Lung (tissue), 12 donors: ENCODE measurements around the gene PLXND1. TPM values are rescaled to one million over a fixed set of nuclear protein-coding genes. Genes with fewer than 3 reads are reported as not detected.

Experiments used
- ATAC-seq: fragments of 200-7000 bp; cut with Tn5 transposase; one replicate; pipeline ENCODE4 v1.9.1; 2020; ENCODE audit warnings: moderate number of reproducible peaks; ENCODE audit not compliant: insufficient read depth, low FRiP score
- DNase-seq, 3 donors: peaks; one replicate each; pipeline ENCODE4 v3.0.0-alpha.2; 2013 to 2017
- H3K27ac ChIP-seq, 2 donors: one replicate each; pipeline ENCODE4 v1.5.1; 2013; ENCODE audit warnings: mild to moderate bottlenecking in 2 of 2, moderate library complexity in 2 of 2, control low read depth in 1 of 2, inconsistent platforms in 1 of 2, low read depth in 1 of 2, low read length in 1 of 2
- H3K27me3 ChIP-seq, 3 donors: one replicate each; pipeline ENCODE4 v1.5.1; 2013; ENCODE audit warnings: low read length in 2 of 3; ENCODE audit not compliant: control insufficient read depth in 3 of 3, insufficient read depth in 3 of 3
- H3K36me3 ChIP-seq, 4 donors: one replicate each; pipeline ENCODE4 v1.5.1; 2013; ENCODE audit warnings: low read length in 4 of 4, mild to moderate bottlenecking in 1 of 4, moderate library complexity in 1 of 4; ENCODE audit not compliant: control insufficient read depth in 4 of 4, insufficient read depth in 4 of 4
- H3K4me1 ChIP-seq, 5 donors: one replicate each; pipeline ENCODE4 v1.5.1; 2013; ENCODE audit warnings: low read length in 5 of 5, mild to moderate bottlenecking in 2 of 5, moderate library complexity in 1 of 5; ENCODE audit not compliant: control insufficient read depth in 5 of 5, insufficient read depth in 5 of 5
- H3K4me3 ChIP-seq: one replicate; pipeline ENCODE4 v1.5.1; 2013; ENCODE audit warnings: mild to moderate bottlenecking, control low read depth, moderate library complexity
- H3K9ac ChIP-seq, 2 donors: one replicate each; pipeline ENCODE4 v1.5.1; 2013; ENCODE audit warnings: low read length in 2 of 2, control low read depth in 1 of 2; ENCODE audit not compliant: insufficient read depth in 1 of 2
- H3K9me3 ChIP-seq, 4 donors: one replicate each; pipeline ENCODE4 v1.5.1; 2013; ENCODE audit warnings: low read length in 3 of 4, mild to moderate bottlenecking in 1 of 4, moderate library complexity in 1 of 4; ENCODE audit not compliant: control insufficient read depth in 4 of 4, insufficient read depth in 3 of 4
- WGBS, 2 donors: extraction: QIAGEN DNeasy Blood & Tissue Kit; methylation state at CpG; one replicate each; pipeline ENCODE4 v1.1.7; 2013; 5-methylcytosine and 5-hydroxymethylcytosine counted together
- polyA plus RNA-seq, 2 donors: library from polyadenylated mRNA; stranded (reverse); fragments of 200-250 nt; gene quantifications; one replicate each; pipeline ENCODE4 v1.2.1, GENCODE V29; 2013
- total RNA-seq, 2 donors: library from RNA; depleted of rRNA in 1 of 2; stranded (reverse); fragments of >200 nt in 1 of 2; gene quantifications; one replicate each; pipeline ENCODE4 v1.2.1, GENCODE V29; 2014 to 2021
- TF ChIP-seq, protein P1 (sequence below): IDR thresholded peaks from 2 replicates; pipeline ENCODE4 v1.5.1; 2012; ENCODE audit warnings: mild to moderate bottlenecking; ENCODE audit errors: control extremely low read depth, extremely low read depth
- donor health status: control.
- donor health status: control.
- donor health status: Bipolar disorder and iron deficiency.
- donor health status: healthy.
- donor health status: DM: yes; HTN: yes; CAD: no.

PLXND1 gene
- total and polyA plus RNA-seq, 4 donors = 128 to 233 (median 180) TPM

DNA sequence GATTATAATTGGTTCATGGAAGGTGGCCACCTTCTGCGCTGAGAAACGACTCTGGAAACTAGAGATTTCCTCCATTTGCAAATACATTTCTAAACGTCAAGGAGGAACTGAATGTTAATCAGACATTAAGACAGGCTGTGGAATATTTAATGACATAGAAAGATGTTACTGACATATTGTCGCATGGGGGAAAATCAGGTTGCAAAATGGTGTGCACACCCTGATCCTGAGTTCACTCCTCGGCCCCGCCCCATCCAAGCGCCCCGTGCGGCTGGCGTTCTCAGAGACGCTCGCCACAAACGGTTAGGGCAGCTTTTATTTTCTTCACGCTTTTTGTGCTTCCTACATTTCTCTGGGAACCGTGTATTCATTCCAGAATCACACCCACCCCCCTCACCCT is 52.8 kb downstream of the PLXND1 start:
- H3K27me3 ChIP-seq = no peaks in the 10 kb centered on the region
- no peaks in the 10 kb centered on the region for H3K9me3 ChIP-seq
- TF ChIP-seq, protein P1, sequence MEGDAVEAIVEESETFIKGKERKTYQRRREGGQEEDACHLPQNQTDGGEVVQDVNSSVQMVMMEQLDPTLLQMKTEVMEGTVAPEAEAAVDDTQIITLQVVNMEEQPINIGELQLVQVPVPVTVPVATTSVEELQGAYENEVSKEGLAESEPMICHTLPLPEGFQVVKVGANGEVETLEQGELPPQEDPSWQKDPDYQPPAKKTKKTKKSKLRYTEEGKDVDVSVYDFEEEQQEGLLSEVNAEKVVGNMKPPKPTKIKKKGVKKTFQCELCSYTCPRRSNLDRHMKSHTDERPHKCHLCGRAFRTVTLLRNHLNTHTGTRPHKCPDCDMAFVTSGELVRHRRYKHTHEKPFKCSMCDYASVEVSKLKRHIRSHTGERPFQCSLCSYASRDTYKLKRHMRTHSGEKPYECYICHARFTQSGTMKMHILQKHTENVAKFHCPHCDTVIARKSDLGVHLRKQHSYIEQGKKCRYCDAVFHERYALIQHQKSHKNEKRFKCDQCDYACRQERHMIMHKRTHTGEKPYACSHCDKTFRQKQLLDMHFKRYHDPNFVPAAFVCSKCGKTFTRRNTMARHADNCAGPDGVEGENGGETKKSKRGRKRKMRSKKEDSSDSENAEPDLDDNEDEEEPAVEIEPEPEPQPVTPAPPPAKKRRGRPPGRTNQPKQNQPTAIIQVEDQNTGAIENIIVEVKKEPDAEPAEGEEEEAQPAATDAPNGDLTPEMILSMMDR = no peak
- ATAC-seq (no peak), DNase-seq (no peak)
- no peak overlapping the region for H3K4me3 ChIP-seq
- no peak overlapping the region for H3K9ac ChIP-seq
- H3K4me1 ChIP-seq = peaks cover 0 to 59% (median 19%) of the 10 kb centered on the region in 5 donors
- peaks cover 0 to 30% (median 9%) of the 10 kb centered on the region in 4 donors for H3K36me3 ChIP-seq
- no peak overlapping the region for H3K27ac ChIP-seq
- 30 to 40% methylated on average over 15 of the region's 15 CpGs for WGBS, 2 donors

DNA sequence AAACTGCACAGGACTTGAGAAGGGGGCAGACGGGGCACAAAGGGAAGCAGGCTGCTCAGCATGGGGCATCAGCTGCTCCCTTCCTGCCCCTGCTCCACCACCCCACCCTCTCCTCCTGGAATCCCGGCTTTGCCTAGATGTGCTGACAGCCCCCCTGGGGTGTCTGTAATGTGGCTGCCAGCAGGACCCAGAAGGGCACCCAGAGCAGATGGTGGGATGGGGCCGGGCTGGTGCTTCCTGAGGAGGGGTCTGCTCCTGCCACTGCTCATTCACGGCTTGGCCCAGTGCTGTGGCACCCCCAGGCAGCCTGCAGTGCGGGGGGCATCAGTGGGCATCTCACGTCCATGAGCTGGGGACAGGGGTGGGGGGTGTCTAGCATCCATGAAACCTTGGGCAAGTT is 53.3 kb downstream of the PLXND1 start:
- TF ChIP-seq, protein P1 = no peak
- Histone ChIP-seq H3K36me3 (peaks cover 0 to 25% (median 6%) of the 10 kb centered on the region in 4 donors), H3K4me1 (peaks cover 0 to 53% (median 18%) of the 10 kb centered on the region in 5 donors), H3K9me3 (no peaks in the 10 kb centered on the region), H3K27me3 (no peaks in the 10 kb centered on the region), H3K9ac (no peak overlapping the region), H3K4me3 (no peak overlapping the region), H3K27ac (peak overlapping the region in 1 of 2 donors; percentile 4)
- ATAC-seq = no peak
- DNase-seq = no peak
- WGBS, 2 donors = 73 to 77% methylated on average over 5 to 6 of the region's 6 CpGs

DNA sequence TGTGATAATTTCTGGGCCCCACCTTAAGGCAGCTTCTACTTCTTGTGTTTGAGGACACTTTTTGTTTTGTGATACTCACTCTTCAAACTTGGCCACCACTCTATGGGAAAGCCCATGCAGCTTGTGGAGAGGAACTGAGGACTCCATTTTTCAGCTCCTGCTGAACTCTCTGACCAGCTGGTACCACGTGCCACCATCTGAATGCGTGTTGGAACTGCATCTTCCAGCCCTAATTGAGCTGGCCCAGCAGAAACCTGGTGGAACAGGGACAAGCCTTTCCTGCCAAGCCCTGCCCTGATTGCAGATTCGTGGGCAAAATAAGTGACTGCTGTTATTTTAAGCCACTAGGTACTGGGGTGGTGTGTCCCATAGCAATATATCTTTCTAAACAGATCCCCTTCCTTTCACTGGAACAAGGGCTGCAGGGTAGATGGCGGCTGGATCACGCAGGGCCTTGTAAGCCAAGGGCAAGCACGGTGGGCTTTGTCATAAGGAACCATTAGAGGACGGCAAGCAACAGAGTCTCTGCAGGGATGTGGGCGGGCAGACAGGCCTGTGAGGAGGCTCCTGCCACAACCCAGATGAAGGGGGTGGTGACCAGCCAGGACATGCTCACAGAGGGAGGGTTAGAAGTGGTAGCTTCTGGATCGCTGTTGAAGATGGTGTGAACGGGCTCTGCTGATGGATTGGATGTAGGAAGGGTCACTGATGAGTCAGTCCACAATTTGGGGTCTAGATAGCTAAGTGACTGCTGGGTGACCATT is 54.0 kb downstream of the PLXND1 start:
- Histone ChIP-seq H3K4me3 (no peak overlapping the region), H3K27me3 (no peaks in the 10 kb centered on the region), H3K27ac (peak overlapping the region in 1 of 2 donors; percentile 4), H3K9me3 (no peaks in the 10 kb centered on the region), H3K9ac (no peak overlapping the region), H3K36me3 (peaks cover 0 to 21% (median under 1%) of the 10 kb centered on the region in 4 donors), H3K4me1 (peaks cover 0 to 46% (median 11%) of the 10 kb centered on the region in 5 donors)
- no peak for ATAC-seq
- TF ChIP-seq, protein P1 = no peak
- 73 to 81% methylated on average over 10 of the region's 10 CpGs for WGBS, 2 donors
- no peak for DNase-seq
